IMR-90 (cell line): ENCODE measurements around the gene LIMS4.
"Not testable (repeated sequence)": the region's sequence is repeated elsewhere in the genome, so short reads cannot be mapped to it uniquely, and the experiment has no call there.

Experiments used
- MAZ ChIP-seq: IDR thresholded peaks from 2 replicates; pipeline ENCODE4 v1.6.1; 2012; ENCODE audit warnings: low read depth, mild to moderate bottlenecking, low read length, improper control_type of control experiment, moderate library complexity, borderline replicate concordance
- POLR2A ChIP-seq: IDR thresholded peaks from 2 replicates; pipeline ENCODE4 v1.6.1; 2012; ENCODE audit warnings: mild to moderate bottlenecking, low read depth, low read length
- RCOR1 ChIP-seq: IDR thresholded peaks from 2 replicates; pipeline ENCODE4 v1.6.1; 2012; ENCODE audit warnings: mild to moderate bottlenecking, low read length, improper control_type of control experiment; ENCODE audit not compliant: insufficient replicate concordance
- RFX5 ChIP-seq: IDR thresholded peaks from 2 replicates; pipeline ENCODE4 v1.8.0; 2012; ENCODE audit warnings: low read depth, mild to moderate bottlenecking, low read length, moderate library complexity
- SMC3 ChIP-seq: fragments of 150-350 bp; IDR thresholded peaks from 2 replicates; pipeline ENCODE4 v1.6.1; 2016; ENCODE audit warnings: low read depth, mild to moderate bottlenecking, antibody characterized with exemption, low read length, moderate library complexity
- TF ChIP-seq, protein P1 (sequence below): conservative IDR thresholded peaks from 2 replicates; pipeline ENCODE4 v1.5.1; 2012; ENCODE audit warnings: mild to moderate bottlenecking, low read depth, low read length, improper control_type of control experiment

DNA sequence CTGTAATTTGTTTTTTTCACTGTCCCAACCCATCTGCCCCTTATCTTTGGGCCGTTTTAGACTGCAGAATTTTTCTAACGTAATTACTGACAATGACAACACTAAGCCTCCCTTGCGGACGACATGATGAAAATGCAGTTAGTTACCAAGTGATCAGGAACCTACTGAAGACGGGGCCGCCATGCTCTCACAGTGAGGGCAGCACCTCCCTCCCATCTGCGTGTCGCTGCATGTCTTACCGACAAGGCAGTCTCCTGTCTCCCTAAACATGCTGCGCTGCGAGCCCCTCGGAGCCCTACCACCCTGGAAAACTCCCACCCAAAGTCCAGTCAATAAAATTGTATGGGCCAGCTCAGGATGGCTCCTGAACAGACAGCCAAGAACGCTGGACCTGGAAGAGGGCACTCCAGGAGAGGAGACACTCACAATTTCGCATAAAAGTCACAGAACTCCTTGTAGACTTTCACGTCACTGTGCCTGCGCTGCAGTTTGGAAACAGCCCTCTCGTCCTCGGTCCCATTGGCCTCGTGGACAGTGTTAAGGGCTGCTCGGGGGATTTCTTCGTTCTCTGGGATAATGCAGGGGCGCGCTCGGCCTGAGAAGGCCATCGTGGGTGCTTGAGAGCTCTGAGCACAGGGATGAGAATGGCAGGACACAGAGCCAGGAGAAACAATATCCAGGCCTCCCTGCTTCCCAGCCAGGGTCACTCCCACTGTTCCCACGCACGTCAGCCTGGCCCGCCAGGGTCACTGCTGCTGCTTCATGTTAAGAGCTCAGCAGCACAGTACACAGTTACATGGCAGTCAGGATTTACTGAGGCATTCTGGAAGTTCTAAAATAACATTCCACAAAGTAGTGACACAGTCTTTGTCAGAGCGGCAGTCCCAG is at the start of gene LIMS4:
- not testable (repeated sequence) for TF ChIP-seq RCOR1, POLR2A, RFX5, SMC3, MAZ
- TF ChIP-seq, protein P1, sequence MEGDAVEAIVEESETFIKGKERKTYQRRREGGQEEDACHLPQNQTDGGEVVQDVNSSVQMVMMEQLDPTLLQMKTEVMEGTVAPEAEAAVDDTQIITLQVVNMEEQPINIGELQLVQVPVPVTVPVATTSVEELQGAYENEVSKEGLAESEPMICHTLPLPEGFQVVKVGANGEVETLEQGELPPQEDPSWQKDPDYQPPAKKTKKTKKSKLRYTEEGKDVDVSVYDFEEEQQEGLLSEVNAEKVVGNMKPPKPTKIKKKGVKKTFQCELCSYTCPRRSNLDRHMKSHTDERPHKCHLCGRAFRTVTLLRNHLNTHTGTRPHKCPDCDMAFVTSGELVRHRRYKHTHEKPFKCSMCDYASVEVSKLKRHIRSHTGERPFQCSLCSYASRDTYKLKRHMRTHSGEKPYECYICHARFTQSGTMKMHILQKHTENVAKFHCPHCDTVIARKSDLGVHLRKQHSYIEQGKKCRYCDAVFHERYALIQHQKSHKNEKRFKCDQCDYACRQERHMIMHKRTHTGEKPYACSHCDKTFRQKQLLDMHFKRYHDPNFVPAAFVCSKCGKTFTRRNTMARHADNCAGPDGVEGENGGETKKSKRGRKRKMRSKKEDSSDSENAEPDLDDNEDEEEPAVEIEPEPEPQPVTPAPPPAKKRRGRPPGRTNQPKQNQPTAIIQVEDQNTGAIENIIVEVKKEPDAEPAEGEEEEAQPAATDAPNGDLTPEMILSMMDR, result not testable (repeated sequence)
